IMR-90 (cell line): Measurements from ENCODE around the gene CPA4. TPM values are rescaled to one million over a fixed set of nuclear protein-coding genes. Genes with fewer than 3 reads are reported as not detected.

Source experiments
- ATAC-seq: fragments of 200-7000 bp; cut with Tn5 transposase; 2 replicates; pipeline ENCODE4 v1.9.1; 2020; ENCODE audit warnings: low read depth, mild to moderate bottlenecking, moderate library complexity
- BruUV-seq: library from RNA; stranded (reverse); fragments of 400-500 nt; replicated peaks from 2 replicates; lab custom pipeline; 2021; lab: Mats Ljungman, UMichigan
- CTCF ChIA-PET: fragments of 300-600 bp; formaldehyde crosslinking; extraction: SDS; loops from one replicate; lab custom pipeline; 2021; ENCODE audit warnings: antibody characterized with exemption; lab: Yijun Ruan, JAX
- POLR2A ChIA-PET: fragments of 300-600 bp; sonication (Branson Sonifier 250); formaldehyde crosslinking; loops from one replicate; lab custom pipeline; 2022; ENCODE audit warnings: antibody characterized with exemption; ENCODE audit not compliant: unreplicated experiment; lab: Charles Lee
- DNase-seq: peaks from one replicate; pipeline ENCODE4 v3.0.0; 2013
- H2AFZ ChIP-seq: replicated peaks from 2 replicates; pipeline ENCODE3; 2013; ENCODE audit warnings: low read length, mild to moderate bottlenecking; ENCODE audit not compliant: poor library complexity
- H2AK5ac ChIP-seq: 2 replicates; pipeline ENCODE4 v1.6.1; 2013; ENCODE audit warnings: low read depth, low read length, inconsistent platforms
- H2AK9ac ChIP-seq: replicated peaks from 2 replicates; pipeline ENCODE3; 2013; ENCODE audit warnings: mild to moderate bottlenecking, low read depth, low read length, moderate library complexity; ENCODE audit not compliant: poor library complexity
- H2BK120ac ChIP-seq: 2 replicates; pipeline ENCODE4 v1.6.1; 2013; ENCODE audit warnings: low read depth, low read length, inconsistent platforms
- H2BK15ac ChIP-seq: 3 replicates; pipeline ENCODE4 v1.6.1; 2013; ENCODE audit warnings: low read depth, low read length, inconsistent platforms
- H2BK20ac ChIP-seq: 2 replicates; pipeline ENCODE4 v1.6.1; 2013; ENCODE audit warnings: low read depth, mild to moderate bottlenecking, inconsistent platforms, low read length, moderate library complexity
- H2BK5ac ChIP-seq: 2 replicates; pipeline ENCODE4 v1.6.1; 2013; ENCODE audit warnings: mild to moderate bottlenecking, low read depth, low read length, inconsistent platforms; ENCODE audit not compliant: poor library complexity, severe bottlenecking
- H3K14ac ChIP-seq: replicated peaks from 2 replicates; pipeline ENCODE4 v1.6.1; 2013; ENCODE audit warnings: low read depth, low read length, inconsistent platforms
- H3K18ac ChIP-seq: 2 replicates; pipeline ENCODE4 v1.6.1; 2013; ENCODE audit warnings: low read depth, low read length, control low read depth
- H3K23ac ChIP-seq: 2 replicates; pipeline ENCODE4 v1.6.1; 2013; ENCODE audit warnings: low read depth, low read length, inconsistent platforms
- H3K27ac ChIP-seq: 2 replicates; pipeline ENCODE4 v1.5.1; 2013; ENCODE audit warnings: mild to moderate bottlenecking, control low read depth, low read length; ENCODE audit not compliant: insufficient read depth
- H3K27me3 ChIP-seq: 2 replicates; pipeline ENCODE4 v1.6.1; 2013; ENCODE audit warnings: low read length; ENCODE audit not compliant: control insufficient read depth, insufficient read depth
- H3K36me3 ChIP-seq: 2 replicates; pipeline ENCODE4 v1.6.1; 2013; ENCODE audit warnings: low read length, mixed read lengths; ENCODE audit not compliant: control insufficient read depth, insufficient read depth
- H3K4ac ChIP-seq: 2 replicates; pipeline ENCODE4 v1.6.1; 2013; ENCODE audit warnings: low read depth, low read length, inconsistent platforms
- H3K4me1 ChIP-seq: 2 replicates; pipeline ENCODE4 v1.6.1; 2013; ENCODE audit warnings: low read length, mixed read lengths; ENCODE audit not compliant: control insufficient read depth, insufficient read depth
- H3K4me2 ChIP-seq: 2 replicates; pipeline ENCODE4 v1.6.1; 2013; ENCODE audit warnings: low read depth, mild to moderate bottlenecking, control low read depth, low read length, moderate library complexity
- H3K4me3 ChIP-seq: 2 replicates; pipeline ENCODE4 v1.5.1; 2013; ENCODE audit warnings: low read depth, mild to moderate bottlenecking, control low read depth, low read length, moderate library complexity; ENCODE audit not compliant: insufficient read depth
- H3K56ac ChIP-seq: 2 replicates; pipeline ENCODE4 v1.6.1; 2013; ENCODE audit warnings: low read length, inconsistent platforms; ENCODE audit not compliant: insufficient read depth; ENCODE audit errors: extremely low read depth
- H3K79me1 ChIP-seq, 2 experiments: 2 replicates each; pipeline ENCODE4 v1.6.1; 2013; ENCODE audit warnings: low read length in 2 of 2, inconsistent platforms in 1 of 2, low read depth in 1 of 2
- H3K9ac ChIP-seq: 2 replicates; pipeline ENCODE4 v1.6.1; 2013; ENCODE audit warnings: low read depth, low read length, control low read depth
- H3K9me1 ChIP-seq: 2 replicates; pipeline ENCODE4 v1.6.1; 2013; ENCODE audit warnings: low read length, inconsistent platforms; ENCODE audit not compliant: insufficient read depth
- H3K9me3 ChIP-seq: 2 replicates; pipeline ENCODE4 v1.6.1; 2013; ENCODE audit warnings: low read length; ENCODE audit not compliant: control insufficient read depth, insufficient read depth
- H4K20me1 ChIP-seq: 2 replicates; pipeline ENCODE4 v1.6.1; 2013; ENCODE audit warnings: low read length, inconsistent platforms; ENCODE audit not compliant: insufficient read depth
- H4K5ac ChIP-seq: 2 replicates; pipeline ENCODE4 v1.6.1; 2013; ENCODE audit warnings: mild to moderate bottlenecking, low read depth, low read length, control low read depth
- H4K8ac ChIP-seq, 2 experiments: 2 replicates each; pipeline ENCODE4 v1.6.1; 2013; ENCODE audit warnings: low read depth in 2 of 2, low read length in 2 of 2, control low read depth in 1 of 2, inconsistent platforms in 1 of 2
- H4K91ac ChIP-seq: 2 replicates; pipeline ENCODE4 v1.6.1; 2013; ENCODE audit warnings: low read depth, low read length, inconsistent platforms; ENCODE audit not compliant: insufficient read depth
- BHLHE40 ChIP-seq: fragments of 150-350 bp; IDR thresholded peaks from 2 replicates; pipeline ENCODE4 v1.6.1; 2016; ENCODE audit warnings: mild to moderate bottlenecking, low read depth, low read length
- CEBPB ChIP-seq: IDR thresholded peaks from 2 replicates; pipeline ENCODE4 v1.6.1; 2012; ENCODE audit warnings: low read depth, low read length, improper control_type of control experiment
- CHD1 ChIP-seq: IDR thresholded peaks from 2 replicates; pipeline ENCODE4 v1.6.1; 2012; ENCODE audit warnings: low read depth, low read length, improper control_type of control experiment
- FOS ChIP-seq: fragments of 150-350 bp; IDR thresholded peaks from 2 replicates; pipeline ENCODE4 v1.6.1; 2016; ENCODE audit warnings: low read depth, low read length
- MAFK ChIP-seq: IDR thresholded peaks from 2 replicates; pipeline ENCODE4 v1.6.1; 2012; ENCODE audit warnings: low read depth, low read length, improper control_type of control experiment
- MAZ ChIP-seq: IDR thresholded peaks from 2 replicates; pipeline ENCODE4 v1.6.1; 2012; ENCODE audit warnings: low read depth, mild to moderate bottlenecking, low read length, improper control_type of control experiment, moderate library complexity, borderline replicate concordance
- POLR2A ChIP-seq: IDR thresholded peaks from 2 replicates; pipeline ENCODE4 v1.6.1; 2012; ENCODE audit warnings: mild to moderate bottlenecking, low read depth, low read length
- RCOR1 ChIP-seq: IDR thresholded peaks from 2 replicates; pipeline ENCODE4 v1.6.1; 2012; ENCODE audit warnings: mild to moderate bottlenecking, low read length, improper control_type of control experiment; ENCODE audit not compliant: insufficient replicate concordance
- RFX5 ChIP-seq: IDR thresholded peaks from 2 replicates; pipeline ENCODE4 v1.8.0; 2012; ENCODE audit warnings: low read depth, mild to moderate bottlenecking, low read length, moderate library complexity
- SMC3 ChIP-seq: fragments of 150-350 bp; IDR thresholded peaks from 2 replicates; pipeline ENCODE4 v1.6.1; 2016; ENCODE audit warnings: low read depth, mild to moderate bottlenecking, antibody characterized with exemption, low read length, moderate library complexity
- WGBS, 2 experiments: methylation state at CpG; one replicate each; pipeline versions ENCODE4 v1.1.5 to v1.1.7; 2013; ENCODE audit warnings: missing lambda C conversion rate in 2 of 2; ENCODE audit not compliant: insufficient read length in 1 of 2; ENCODE audit errors: extremely low coverage in 2 of 2; 5-methylcytosine and 5-hydroxymethylcytosine counted together
- dilution Hi-C: fragments of 300-500 bp; cut with HindIII; formaldehyde crosslinking; loops from one replicate; pipeline ENCODE4 v1.14.3; 2018; ENCODE audit warnings: low sequenced_read_pairs; ENCODE audit not compliant: unreplicated experiment
- in situ Hi-C: fragments of 300-500 bp; cut with MboI; formaldehyde crosslinking; loops from 3 replicates; pipeline ENCODE4 v1.14.3; 2019; ENCODE audit warnings: low sequenced_read_pairs, inconsistent platforms, mixed read lengths
- intact Hi-C: fragments of 100-400 bp; cut with micrococcal nuclease; formaldehyde crosslinking; loops from 2 replicates; pipeline ENCODE4 v1.10.0; 2022
- polyA plus RNA-seq, 3 experiments: library from polyadenylated mRNA; depleted of rRNA; stranded (reverse); fragments of >200 nt; gene quantifications; 2 replicates each; pipeline ENCODE4 v1.2.3, GENCODE V29; 2012; ENCODE audit warnings: low replicate concordance in 1 of 3
- total RNA-seq: library from RNA; depleted of rRNA; stranded (reverse); fragments of >200 nt; gene quantifications from 2 replicates; pipeline ENCODE4 v1.2.3, GENCODE V29; 2012
- TF ChIP-seq, protein P1 (sequence below): conservative IDR thresholded peaks from 2 replicates; pipeline ENCODE4 v1.5.1; 2012; ENCODE audit warnings: mild to moderate bottlenecking, low read depth, low read length, improper control_type of control experiment

Gene CPA4
- total and polyA plus RNA-seq, 2 of the 4 experiments (the other 2 are of a cell fraction) = 316 to 365 TPM

DNA sequence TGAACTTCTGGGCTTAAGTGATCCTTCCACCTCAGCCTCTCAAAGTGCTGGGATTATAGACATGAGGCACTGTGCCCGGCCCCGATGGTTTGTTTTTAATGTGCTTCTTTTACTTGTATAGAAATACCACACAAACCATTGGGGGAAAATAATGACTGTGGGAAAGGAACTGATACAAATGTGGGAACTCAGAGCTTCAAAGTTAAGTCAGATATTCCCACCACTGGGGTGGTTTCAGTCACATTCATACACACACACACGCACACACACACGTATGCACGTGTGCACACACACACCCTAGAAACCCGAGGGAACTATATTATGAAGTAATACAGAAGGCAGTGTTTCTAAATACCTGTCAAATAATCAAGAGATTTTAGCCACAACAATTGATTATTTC is 17.0 kb downstream of the CPA4 start:
- CTCF ChIA-PET = no interaction called here
- Histone ChIP-seq H3K9me3 (no peaks in the 10 kb centered on the region), H3K4me1 (no peaks in the 10 kb centered on the region), H4K91ac (no peak overlapping the region), H4K20me1 (no peaks in the 10 kb centered on the region), H3K27me3 (no peaks in the 10 kb centered on the region), H2BK20ac (no peak overlapping the region), H3K27ac (no peak overlapping the region), H4K5ac (no peak overlapping the region), H2AK5ac (no peak overlapping the region), H3K4me3 (no peak overlapping the region), H3K36me3 (peaks cover 7% of the 10 kb centered on the region), H3K79me1 (no peaks in the 10 kb centered on the region), H3K9me1 (no peaks in the 10 kb centered on the region), H2AK9ac (no peak overlapping the region), H2BK120ac (no peak overlapping the region), H4K8ac (no peak overlapping the region), H3K4me2 (no peak overlapping the region), H2BK5ac (no peak overlapping the region), H3K18ac (no peak overlapping the region), H3K56ac (no peak overlapping the region), H2AFZ (no peak overlapping the region), H3K23ac (no peak overlapping the region), H3K14ac (no peak overlapping the region), H3K9ac (no peak overlapping the region), H2BK15ac (no peak overlapping the region), H3K4ac (no peak overlapping the region)
- in situ Hi-C loops = no loop called here
- no peak for ATAC-seq
- no peak for DNase-seq
- intact Hi-C loops = no loop called here
- POLR2A ChIA-PET = no interaction called here
- no peak for TF ChIP-seq CHD1
- no peak for TF ChIP-seq MAFK
- no peak for TF ChIP-seq BHLHE40
- no peak for TF ChIP-seq MAZ
- no peak for TF ChIP-seq POLR2A
- no peak for TF ChIP-seq RCOR1
- TF ChIP-seq FOS = no peak
- TF ChIP-seq SMC3 = no peak
- TF ChIP-seq, protein P1, sequence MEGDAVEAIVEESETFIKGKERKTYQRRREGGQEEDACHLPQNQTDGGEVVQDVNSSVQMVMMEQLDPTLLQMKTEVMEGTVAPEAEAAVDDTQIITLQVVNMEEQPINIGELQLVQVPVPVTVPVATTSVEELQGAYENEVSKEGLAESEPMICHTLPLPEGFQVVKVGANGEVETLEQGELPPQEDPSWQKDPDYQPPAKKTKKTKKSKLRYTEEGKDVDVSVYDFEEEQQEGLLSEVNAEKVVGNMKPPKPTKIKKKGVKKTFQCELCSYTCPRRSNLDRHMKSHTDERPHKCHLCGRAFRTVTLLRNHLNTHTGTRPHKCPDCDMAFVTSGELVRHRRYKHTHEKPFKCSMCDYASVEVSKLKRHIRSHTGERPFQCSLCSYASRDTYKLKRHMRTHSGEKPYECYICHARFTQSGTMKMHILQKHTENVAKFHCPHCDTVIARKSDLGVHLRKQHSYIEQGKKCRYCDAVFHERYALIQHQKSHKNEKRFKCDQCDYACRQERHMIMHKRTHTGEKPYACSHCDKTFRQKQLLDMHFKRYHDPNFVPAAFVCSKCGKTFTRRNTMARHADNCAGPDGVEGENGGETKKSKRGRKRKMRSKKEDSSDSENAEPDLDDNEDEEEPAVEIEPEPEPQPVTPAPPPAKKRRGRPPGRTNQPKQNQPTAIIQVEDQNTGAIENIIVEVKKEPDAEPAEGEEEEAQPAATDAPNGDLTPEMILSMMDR = no peak
- TF ChIP-seq RFX5 = no peak
- no peak for TF ChIP-seq CEBPB
- no TSS peak for BruUV-seq
- WGBS, 2 experiments = no CpG with 5 or more reads among the region's 6 CpGs
- dilution Hi-C loops = no loop called here
